ENCODE results near the gene C11orf65.

DNA sequence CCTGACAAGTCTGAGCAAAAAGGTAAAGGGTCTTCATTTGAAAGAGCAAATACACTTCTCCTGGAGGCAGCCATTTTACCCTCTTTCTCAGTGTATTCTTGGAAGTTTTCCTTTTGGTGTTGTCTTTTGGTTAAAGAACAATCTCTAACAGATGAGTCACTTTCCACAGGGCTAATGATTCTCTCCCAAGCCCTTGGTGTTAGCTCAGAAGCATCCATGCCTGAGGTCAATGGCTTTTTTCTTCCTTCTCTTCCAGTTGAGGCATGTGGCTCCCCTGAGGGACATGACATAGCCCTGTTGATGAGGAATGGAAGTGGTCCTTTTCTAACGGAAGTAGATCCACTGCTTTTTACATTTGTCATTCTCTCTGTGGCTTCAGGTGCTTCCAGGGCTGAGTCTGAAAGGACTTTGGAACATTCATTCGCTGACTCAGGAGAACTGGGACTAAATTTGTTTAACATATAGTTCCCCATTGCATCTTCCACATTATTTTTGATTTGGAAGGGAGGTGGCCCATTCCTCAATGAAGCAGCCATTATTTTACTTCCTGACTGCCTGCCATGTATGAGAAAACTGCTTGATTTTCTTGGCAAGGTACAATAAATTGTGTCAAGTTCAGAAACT lies 44.6 kb upstream of the C11orf65 start:
- TF ChIP-seq, protein P1, sequence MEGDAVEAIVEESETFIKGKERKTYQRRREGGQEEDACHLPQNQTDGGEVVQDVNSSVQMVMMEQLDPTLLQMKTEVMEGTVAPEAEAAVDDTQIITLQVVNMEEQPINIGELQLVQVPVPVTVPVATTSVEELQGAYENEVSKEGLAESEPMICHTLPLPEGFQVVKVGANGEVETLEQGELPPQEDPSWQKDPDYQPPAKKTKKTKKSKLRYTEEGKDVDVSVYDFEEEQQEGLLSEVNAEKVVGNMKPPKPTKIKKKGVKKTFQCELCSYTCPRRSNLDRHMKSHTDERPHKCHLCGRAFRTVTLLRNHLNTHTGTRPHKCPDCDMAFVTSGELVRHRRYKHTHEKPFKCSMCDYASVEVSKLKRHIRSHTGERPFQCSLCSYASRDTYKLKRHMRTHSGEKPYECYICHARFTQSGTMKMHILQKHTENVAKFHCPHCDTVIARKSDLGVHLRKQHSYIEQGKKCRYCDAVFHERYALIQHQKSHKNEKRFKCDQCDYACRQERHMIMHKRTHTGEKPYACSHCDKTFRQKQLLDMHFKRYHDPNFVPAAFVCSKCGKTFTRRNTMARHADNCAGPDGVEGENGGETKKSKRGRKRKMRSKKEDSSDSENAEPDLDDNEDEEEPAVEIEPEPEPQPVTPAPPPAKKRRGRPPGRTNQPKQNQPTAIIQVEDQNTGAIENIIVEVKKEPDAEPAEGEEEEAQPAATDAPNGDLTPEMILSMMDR (IDR thresholded peaks at IDR 0.05), result no peak
- no peak for TF ChIP-seq POLR2A (IDR thresholded peaks at IDR 0.05)
